Stimulated activated CD4-positive, alpha-beta T cell treated with anti-CD3 and anti-CD28 coated beads, Interleukin-4, amount 100 ng/mL, for 4 hours (primary cell): ENCODE measurements around the gene CST9.
"Not testable (repeated sequence)": the region's sequence is repeated elsewhere in the genome, so short reads cannot be mapped to it uniquely, and the experiment has no call there.

Source experiments
- DNase-seq, 2 experiments: peaks; one replicate each; pipeline ENCODE4 v3.0.0-alpha.2; 2020

Gene CST9

GRCh38 chr20:23585808-23586734 is 19.6 kb downstream of the CST9 start:
- no peak for DNase-seq

DNA sequence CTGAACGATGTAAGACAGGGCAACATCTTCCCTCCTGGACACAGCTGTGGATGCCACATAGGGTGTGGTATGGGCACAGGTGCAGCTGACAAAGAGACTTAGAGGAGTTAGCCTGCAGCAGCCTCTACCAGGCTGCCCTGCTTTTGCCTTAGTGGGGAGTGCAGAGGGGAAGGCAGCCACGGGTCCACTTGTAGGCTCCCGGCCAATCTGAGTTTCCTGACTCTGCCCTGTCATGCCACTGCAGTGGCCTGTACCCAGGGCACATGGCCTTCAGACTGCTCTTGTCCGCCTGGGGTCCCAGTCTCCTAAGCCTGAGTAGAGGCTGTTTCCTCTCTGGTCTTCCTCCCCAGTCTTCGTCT is 20.3 kb downstream of the CST9 start:
- DNase-seq, result no peak

- no peak for DNase-seq
These were observed 21.1 kb downstream of the CST9 start for GRCh38 chr20:23584434-23585199.

GRCh38 chr20:23583526-23583925 is 22.2 kb downstream of the CST9 start:
- DNase-seq, result no peak

GRCh38 chr20:23582293-23582692 is 23.4 kb downstream of the CST9 start:
- no peak for DNase-seq

GRCh38 chr20:23581833-23582232 is 23.9 kb downstream of the CST9 start:
- DNase-seq, result not testable (repeated sequence)

DNA sequence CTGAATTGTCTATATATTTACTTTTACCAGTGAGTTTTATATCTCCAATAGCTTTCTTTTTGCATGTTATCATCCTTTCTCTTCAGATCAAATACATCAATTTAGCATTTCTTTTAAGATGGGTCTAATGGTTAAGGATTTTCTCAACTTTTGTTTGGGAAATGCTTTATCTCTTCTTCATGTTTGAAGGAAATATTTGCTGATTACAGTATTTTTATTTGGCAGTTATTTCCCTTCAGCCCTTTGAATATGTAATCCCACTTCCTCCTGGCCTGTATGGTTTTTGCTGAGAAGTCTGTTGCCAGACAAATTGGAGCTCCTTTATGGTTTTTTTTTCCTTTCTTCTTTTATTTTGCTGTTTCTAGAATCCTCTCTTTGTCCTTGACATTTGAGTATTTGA is 30.7 kb downstream of the CST9 start:
- DNase-seq, result no peak

DNA sequence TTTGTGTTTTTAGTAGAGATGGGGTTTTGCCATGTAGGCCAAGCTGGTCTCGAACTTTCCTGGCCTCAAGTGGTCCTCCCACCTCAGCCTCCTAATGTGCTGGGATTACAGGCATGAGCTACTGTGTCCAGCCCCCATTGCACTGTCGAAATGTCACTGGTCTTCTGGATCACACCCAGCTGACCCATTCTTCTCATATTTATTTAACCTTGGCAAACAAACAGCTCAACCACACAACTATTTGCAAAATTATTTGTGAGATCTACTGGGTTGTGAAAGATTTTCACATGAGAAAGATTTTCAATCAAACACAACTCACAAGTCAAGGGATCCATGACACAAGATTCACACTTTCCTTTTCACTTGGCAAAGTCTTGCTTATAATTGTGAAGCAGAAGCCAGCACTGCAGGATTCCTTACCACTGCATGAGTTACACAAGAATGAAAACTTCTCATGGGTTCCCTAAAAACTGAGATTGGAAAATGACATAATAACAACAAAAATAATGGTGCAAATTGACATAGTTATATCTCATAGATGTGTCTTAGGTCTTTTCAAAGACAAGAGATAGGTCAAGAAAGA is 35.4 kb downstream of the CST9 start:
- no peak for DNase-seq

DNA sequence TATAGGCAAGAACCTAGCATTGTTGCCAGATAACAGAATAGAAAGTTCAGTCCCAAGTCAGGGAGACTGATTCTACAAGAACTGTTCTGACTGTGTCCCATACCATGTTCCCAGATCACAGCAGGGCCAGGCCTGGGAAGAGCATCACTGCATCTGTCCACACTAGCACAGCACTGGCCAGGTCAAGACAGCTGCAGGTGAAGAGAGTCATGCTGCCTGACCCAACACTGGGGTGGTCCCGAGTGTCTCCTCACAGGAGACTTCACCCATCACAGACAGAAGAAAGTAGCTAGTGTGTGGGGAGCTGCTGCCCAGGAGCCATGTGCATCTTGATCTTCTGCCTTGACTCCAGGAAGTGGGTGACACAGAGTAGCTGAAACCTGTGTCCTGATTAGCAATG is 36.1 kb downstream of the CST9 start:
- no peak for DNase-seq

DNA sequence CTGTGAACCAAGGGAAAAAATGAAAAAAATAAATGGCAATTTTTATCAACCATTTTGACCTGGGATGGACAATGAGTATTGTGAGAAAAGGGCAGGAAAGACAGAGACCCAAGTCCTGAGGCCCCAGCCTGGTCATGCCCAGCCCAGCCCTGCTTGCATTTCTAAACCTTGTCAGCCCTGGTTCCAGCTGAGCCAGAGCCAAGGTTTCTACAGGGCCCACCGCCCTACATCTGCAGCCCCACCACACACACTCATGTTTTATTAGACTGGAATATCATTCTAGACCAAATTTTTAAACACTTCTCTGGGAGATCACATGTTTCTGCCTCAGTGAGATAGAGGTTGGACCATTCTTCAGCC is 36.8 kb downstream of the CST9 start:
- DNase-seq, result no peak

DNA sequence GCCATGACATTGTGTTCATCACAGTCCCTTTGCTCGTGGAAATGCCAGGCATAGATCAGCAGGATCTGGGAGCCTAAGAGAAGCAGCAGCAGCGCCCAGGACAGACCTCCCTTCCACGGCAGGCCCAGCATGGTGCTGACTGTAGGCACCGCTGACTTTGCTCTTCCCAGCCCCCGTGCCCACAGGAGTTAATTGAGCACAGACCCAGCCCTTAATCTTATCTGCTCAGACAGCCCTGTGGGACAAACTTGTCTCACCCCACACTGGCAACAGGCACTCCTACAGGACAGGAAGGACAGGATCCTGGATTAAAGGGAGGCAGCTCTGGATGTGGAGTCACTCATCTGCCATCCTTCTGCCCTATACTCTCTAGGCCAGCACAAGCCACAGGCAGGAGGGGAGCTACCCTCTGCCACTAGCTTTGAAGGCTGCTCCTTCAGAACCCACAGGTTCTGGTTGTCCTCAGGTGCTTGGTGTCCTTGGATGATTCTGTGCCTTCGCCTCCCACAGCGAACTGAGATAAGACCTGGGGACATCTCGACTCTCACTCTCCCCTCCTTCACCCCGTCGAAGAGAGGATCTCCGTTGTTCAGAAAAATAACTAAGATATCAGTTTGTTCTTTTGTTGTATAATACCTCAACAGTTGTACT is 37.3 kb downstream of the CST9 start, which contains the start of gene CST9L:
CST9L (minus strand) TSS at position 165 of the 651 bp plus-strand sequence; CDS start at position 131, 34 bp downstream.
- DNase-seq, result no peak

DNA sequence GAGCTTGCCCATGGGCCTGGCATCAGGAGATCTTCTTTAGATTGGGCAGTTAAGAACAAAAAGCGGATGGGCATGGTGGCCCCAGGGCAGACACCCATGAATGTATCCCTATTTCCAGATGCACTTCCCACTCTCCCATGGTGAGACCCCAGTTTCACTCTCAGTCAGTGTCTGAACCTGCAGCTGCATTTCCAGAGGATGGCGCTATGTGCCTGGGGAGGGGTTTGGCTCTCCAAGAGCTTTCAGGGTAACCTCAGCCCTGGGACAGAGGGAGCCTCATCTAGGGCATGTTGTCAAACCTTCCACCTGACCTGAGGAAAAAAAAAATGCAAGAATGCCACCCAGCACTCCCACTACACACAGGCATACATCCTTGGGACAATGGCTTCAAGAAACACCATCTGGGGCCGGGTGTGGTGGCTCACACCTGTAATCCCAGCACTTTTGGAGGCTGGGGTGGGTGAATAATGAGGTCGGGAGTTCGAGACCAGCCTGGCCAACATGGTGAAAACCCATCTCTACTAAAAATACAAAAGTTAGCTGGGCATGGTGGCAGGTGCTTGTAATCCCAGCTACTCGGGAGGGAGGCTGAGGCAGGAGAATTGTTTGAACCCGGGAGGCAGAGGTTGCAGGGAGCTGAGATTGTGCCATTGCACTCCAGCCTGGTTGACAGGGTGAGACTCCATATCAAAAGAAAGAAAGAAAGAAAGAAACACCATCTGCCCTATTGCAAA is 39.4 kb downstream of the CST9 start:
- DNase-seq, result no peak

DNA sequence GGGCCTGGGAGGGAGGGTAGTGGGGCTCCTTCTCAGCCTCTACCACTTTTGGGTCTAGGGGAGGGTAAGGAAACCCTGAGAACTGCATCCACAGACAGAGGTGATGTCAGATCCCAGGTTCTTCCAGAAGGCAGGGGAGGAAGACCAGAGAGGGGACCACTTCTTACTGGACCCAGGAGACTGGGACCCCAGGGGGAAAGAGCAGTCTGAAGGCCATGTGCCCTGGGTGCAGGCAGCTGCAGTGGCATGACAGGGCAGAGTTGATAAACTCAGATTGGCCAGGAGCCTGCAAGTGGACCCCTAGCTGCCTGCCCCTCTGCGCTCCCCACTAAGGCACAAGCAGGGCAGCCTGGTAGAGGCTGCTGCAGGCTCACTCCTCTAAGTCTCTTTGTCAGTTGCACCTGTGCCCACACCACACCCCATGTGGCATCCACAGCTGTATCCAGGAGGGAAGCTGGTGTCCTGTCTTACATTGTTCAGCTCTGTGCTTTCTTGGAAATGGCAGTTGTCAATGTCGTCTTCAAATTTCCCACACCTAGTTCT is 40.1 kb downstream of the CST9 start:
- DNase-seq, result no peak

DNA sequence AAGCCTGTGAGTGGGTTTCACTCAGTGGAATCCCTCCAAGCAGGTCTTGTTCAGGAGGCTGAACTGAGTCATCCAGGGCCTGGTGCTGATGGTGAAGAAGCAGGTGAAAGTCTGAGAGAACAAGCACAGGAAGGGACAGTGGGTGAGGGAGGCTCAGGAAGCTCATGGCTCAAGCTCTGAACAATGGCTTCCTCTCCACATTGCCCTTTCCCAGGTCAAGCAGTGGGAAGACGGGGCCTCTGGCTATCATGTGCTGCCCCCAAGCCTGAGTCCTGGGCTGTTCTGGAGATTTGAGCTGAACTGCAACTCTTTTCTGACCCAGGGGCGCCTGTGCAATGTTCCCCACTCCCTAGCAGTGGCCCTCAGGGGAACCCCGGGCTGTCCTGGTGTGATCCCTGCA is 40.8 kb downstream of the CST9 start:
- no peak for DNase-seq

- no peak for DNase-seq
These were observed 42.9 kb downstream of the CST9 start for GRCh38 chr20:23562721-23563342.

GRCh38 chr20:23554401-23554800 is 51.3 kb downstream of the CST9 start:
- no peak for DNase-seq
